GM12878 (cell line): ENCODE measurements around the gene ZSCAN23. TPM values are rescaled to one million over a fixed set of nuclear protein-coding genes. Genes with fewer than 3 reads are reported as not detected.
A peak's percentile ranks its signal among the peaks of the same experiment; 100 is the strongest.

Experiments used
- ATAC-seq: fragments of 200-7000 bp; cut with Tn5 transposase; 3 replicates; pipeline ENCODE4 v1.9.1; 2020; ENCODE audit warnings: mild to moderate bottlenecking, moderate library complexity
- BruUV-seq: library from RNA; stranded (reverse); fragments of 400-500 nt; replicated peaks from 2 replicates; lab custom pipeline; 2021; lab: Mats Ljungman, UMichigan
- CTCF ChIA-PET: fragments of 300-600 bp; sonication (Branson Sonifier 250); formaldehyde crosslinking; extraction: SDS; loops from one replicate; lab custom pipeline; 2021; ENCODE audit warnings: inconsistent platforms; lab: Yijun Ruan, JAX
- POLR2A ChIA-PET: fragments of 350-600 bp; formaldehyde crosslinking; extraction: SDS; loops from one replicate; lab custom pipeline; 2021; ENCODE audit warnings: inconsistent platforms; lab: Charles Lee
- RAD21 ChIA-PET: fragments of 300-600 bp; sonication (Branson Sonifier 250); formaldehyde crosslinking; loops from one replicate; lab custom pipeline; 2023; ENCODE audit warnings: antibody characterized with exemption; ENCODE audit not compliant: unreplicated experiment; lab: Charles Lee
- SMC1A ChIA-PET: fragments of 300-600 bp; sonication (Branson Sonifier 250); formaldehyde crosslinking; loops from one replicate; lab custom pipeline; 2023; ENCODE audit not compliant: unreplicated experiment, uncharacterized antibody; lab: Charles Lee
- DNase-seq: peaks from one replicate; pipeline ENCODE4 v3.0.0-alpha.2; 2011; ENCODE audit warnings: low read depth, low spot score
- FAIRE-seq: peaks from 3 replicates; lab custom pipeline; 2011; peaks lifted over from hg19 to GRCh38; lab: Jason Lieb, UNC
- H2AFZ ChIP-seq: 2 replicates; pipeline ENCODE4 v1.6.0; 2011; ENCODE audit warnings: low read depth, low read length, control low read depth; ENCODE audit not compliant: control insufficient read depth
- H3K27ac ChIP-seq: 2 replicates; pipeline ENCODE4 v1.5.1; 2011; ENCODE audit warnings: control low read depth; ENCODE audit not compliant: control insufficient read depth, insufficient read depth
- H3K27me3 ChIP-seq, 2 experiments: replicated peaks in 1 of 2; 2 replicates each; pipeline versions ENCODE4 v1.6.0 to v1.6.1; 2011; ENCODE audit warnings: low read length in 1 of 2; ENCODE audit not compliant: control insufficient read depth in 2 of 2, insufficient read depth in 2 of 2
- H3K36me3 ChIP-seq, 2 experiments: 2 replicates each; pipeline ENCODE4 v1.5.1; 2011; ENCODE audit warnings: low read length in 1 of 2; ENCODE audit not compliant: control insufficient read depth in 2 of 2, insufficient read depth in 2 of 2
- H3K4me1 ChIP-seq: 2 replicates; pipeline ENCODE4 v1.6.1; 2011; ENCODE audit warnings: mild to moderate bottlenecking, low read length, moderate library complexity, mixed read lengths; ENCODE audit not compliant: control insufficient read depth, insufficient read depth
- H3K4me2 ChIP-seq: 2 replicates; pipeline ENCODE4 v1.6.0; 2011; ENCODE audit warnings: control low read depth; ENCODE audit not compliant: control insufficient read depth, insufficient read depth
- H3K4me3 ChIP-seq: fragments of 200-600 bp; sonication (generic); 2 replicates; pipeline ENCODE4 v1.5.1; 2016
- H3K79me2 ChIP-seq: 2 replicates; pipeline ENCODE4 v1.6.0; 2011; ENCODE audit warnings: low read length; ENCODE audit not compliant: control insufficient read depth, insufficient read depth
- H3K9ac ChIP-seq: 2 replicates; pipeline ENCODE4 v1.8.0; 2011; ENCODE audit warnings: low read length, control low read depth, mixed read lengths; ENCODE audit not compliant: control insufficient read depth, insufficient read depth
- H3K9me3 ChIP-seq: replicated peaks from 3 replicates; pipeline ENCODE4 v1.5.1; 2011; ENCODE audit warnings: mild to moderate bottlenecking, low read length; ENCODE audit not compliant: control insufficient read depth, insufficient read depth
- H4K20me1 ChIP-seq: 2 replicates; pipeline ENCODE4 v1.6.0; 2011; ENCODE audit not compliant: control insufficient read depth, insufficient read depth
- HDGF ChIP-seq: fragments of 450-650 bp; IDR thresholded peaks from 2 replicates; pipeline ENCODE4 v1.6.1; 2016; ENCODE audit warnings: antibody characterized with exemption
- IRF5 ChIP-seq: fragments of 450-650 bp; IDR thresholded peaks from 2 replicates; pipeline ENCODE4 v1.6.1; 2017; ENCODE audit warnings: borderline replicate concordance
- PBX3 ChIP-seq: IDR thresholded peaks from 2 replicates; pipeline ENCODE4 v1.6.1; 2011; ENCODE audit warnings: mild to moderate bottlenecking, low read depth, low read length, moderate library complexity; ENCODE audit not compliant: insufficient replicate concordance
- PKNOX1 ChIP-seq: fragments of 450-650 bp; IDR thresholded peaks from 2 replicates; pipeline ENCODE4 v1.6.1; 2016; ENCODE audit warnings: mild to moderate bottlenecking
- RELB ChIP-seq: fragments of 450-650 bp; IDR thresholded peaks from 2 replicates; pipeline ENCODE4 v1.6.1; 2017; ENCODE audit warnings: low read depth, mild to moderate bottlenecking, moderate library complexity
- SKIL ChIP-seq: fragments of 450-650 bp; IDR thresholded peaks from 2 replicates; pipeline ENCODE4 v1.6.1; 2017; ENCODE audit warnings: mild to moderate bottlenecking, low read depth, inconsistent platforms; ENCODE audit not compliant: poor library complexity, severe bottlenecking
- TARDBP ChIP-seq: IDR thresholded peaks from 2 replicates; pipeline ENCODE4 v1.6.1; 2016; ENCODE audit warnings: borderline replicate concordance
- ZNF207 ChIP-seq: fragments of 450-650 bp; IDR thresholded peaks from 2 replicates; pipeline ENCODE4 v1.6.1; 2014; ENCODE audit warnings: antibody characterized with exemption, mild to moderate bottlenecking, borderline replicate concordance
- WGBS: methylation state at CpG from one replicate; pipeline ENCODE4 v1.1.6; 2016; ENCODE audit warnings: low lambda C conversion rate; ENCODE audit not compliant: insufficient replicate concordance, insufficient coverage; ENCODE audit errors: missing lambda C conversion rate; 5-methylcytosine and 5-hydroxymethylcytosine counted together
- in situ Hi-C: fragments of 300-500 bp; cut with MboI; formaldehyde crosslinking; loops from 9 replicates; pipeline ENCODE4 v1.14.3; 2018; ENCODE audit warnings: mixed read lengths
- intact Hi-C: fragments of 100-400 bp; cut with micrococcal nuclease; formaldehyde crosslinking; loops from one replicate; pipeline ENCODE4 v1.14.2; 2022; ENCODE audit not compliant: unreplicated experiment
- polyA plus RNA-seq, 11 experiments: library from polyadenylated mRNA; depleted of rRNA in 4 of 11; unstranded in 6 of 11; stranded (reverse) in 5 of 11; fragments of >200 nt; fragmentation: Nextera tagmentation in 4 of 11; fragmentation: Illumina TruSeq in 1 of 11; extraction: Ambion mirVana in 4 of 11; extraction: Trizol in 1 of 11; gene quantifications; 1 replicate in 1 of 11; 2 replicates in 10 of 11; pipeline versions ENCODE4 v1.2.1 to v1.2.3, GENCODE V29; 2011 to 2016; ENCODE audit warnings: inconsistent platforms in 2 of 11, missing spikeins in 2 of 11, low read depth in 1 of 11
- total RNA-seq, 4 experiments: library from RNA; depleted of rRNA in 3 of 4; stranded (reverse); fragments of >200 nt in 3 of 4; fragmentation: Illumina TruSeq in 1 of 4; extraction: Trizol in 1 of 4; gene quantifications; 2 replicates each; pipeline versions ENCODE4 v1.2.1 to v1.2.3, GENCODE V29; 2013 to 2021

The ZSCAN23 gene
- total and polyA plus RNA-seq, 10 of the 15 experiments (the other 5 are each of a cell fraction or from before 2014, with no cell fraction given): 0.04 to 2.3 (median 0.84) TPM

GRCh38 chr6:28399350-28400121, 43.8 kb downstream of the ZSCAN23 start, which contains the start of gene ZSCAN12:
ZSCAN12 (minus strand) TSS chr6:28399747; CDS start chr6:28398405, 1,342 bp downstream.
- WGBS: under 1% methylated on average over 48 of the region's 49 CpGs
- no peaks in the 10 kb centered on the region for H3K9me3 ChIP-seq
- peaks cover 49% of the 10 kb centered on the region for H3K79me2 ChIP-seq
- ChIA-PET RAD21 (interaction anchor here (1.6 kb wide), 1 partner anchor 16 kb away, joined by 5 read pairs; no protein-coding TSS in a partner anchor), SMC1A (interaction anchor here (0.7 kb wide), 1 partner anchor 27 kb away, joined by 3 read pairs; no protein-coding TSS in a partner anchor), CTCF (interaction anchor here (1.5 to 7.0 kb wide), 3 partner anchors 15 to 181 kb away, joined by 3 to 59 read pairs (median 17); no protein-coding TSS in a partner anchor), POLR2A (interaction anchor here (0.7 to 1.5 kb wide), 2 partner anchors 16 to 267 kb away, joined by 3 to 7 read pairs; no protein-coding TSS in a partner anchor)
- H4K20me1 ChIP-seq: no peaks in the 10 kb centered on the region
- H3K27me3 ChIP-seq: no peaks in the 10 kb centered on the region
- H3K27ac ChIP-seq: peak within 1 kb of the TSS; percentile 97
- peaks cover 4% of the 10 kb centered on the region for H3K4me1 ChIP-seq
- no TSS peak for BruUV-seq
- H3K4me2 ChIP-seq: peak within 1 kb of the TSS; percentile 88
- peak; percentile 61 for DNase-seq
- peak within 1 kb of the TSS; percentile 80 for H3K4me3 ChIP-seq
- H3K9ac ChIP-seq: peak within 1 kb of the TSS; percentile 98
- peak; percentile 86 for ATAC-seq
- in situ Hi-C loops: no loop called here
- intact Hi-C loops: loop anchor here (1.0 to 10.0 kb wide), 7 partner anchors 17 to 545 kb away; partner anchors contain the start of gene ZSCAN23
- peak within 1 kb of the TSS; percentile 99 for H2AFZ ChIP-seq
- H3K36me3 ChIP-seq: peaks cover 0 to 3% of the 10 kb centered on the region in 2 experiments; a peak in 1 of 4 replicates
- FAIRE-seq: peak; percentile 73
- peak; percentile 71; the same call in 1 of the 2 replicates for TF ChIP-seq RELB
- peak; percentile 72 for TF ChIP-seq TARDBP
- no peak for TF ChIP-seq IRF5
- peak; percentile 52 for TF ChIP-seq ZNF207
- TF ChIP-seq HDGF: no peak
- TF ChIP-seq SKIL: peak; percentile 39
- TF ChIP-seq PKNOX1: peak; percentile 44; the same call in 1 of the 2 replicates
- no peak for TF ChIP-seq PBX3
